Gastrocnemius medialis (tissue), 4 donors: Measurements from ENCODE around the gene CDR2.
"Not testable (repeated sequence)": the region's sequence is repeated elsewhere in the genome, so short reads cannot be mapped to it uniquely, and the experiment has no call there.

ENCODE experiments used
- CTCF ChIP-seq, 5 experiments: fragments of 450-650 bp in 3 of 5; fragments of 200-600 bp in 2 of 5; sonication (generic) in 2 of 5; IDR thresholded peaks in 4 of 5; conservative IDR thresholded peaks in 1 of 5; 1 replicate in 4 of 5; 2 replicates in 1 of 5; pipeline ENCODE4 v1.5.1; 2016 to 2019; ENCODE audit warnings: antibody characterized with exemption in 5 of 5, mild to moderate bottlenecking in 3 of 5, moderate library complexity in 3 of 5
- POLR2A ChIP-seq, 2 donors: fragments of 450-650 bp; IDR thresholded peaks; one replicate each; pipeline ENCODE4 v1.6.1; 2017; ENCODE audit warnings: antibody characterized with exemption in 2 of 2, mild to moderate bottlenecking in 2 of 2, moderate library complexity in 2 of 2

GRCh38 chr16:22368200-22368826, 6.1 kb downstream of the CDR2 start:
- not testable (repeated sequence) for TF ChIP-seq POLR2A (IDR thresholded peaks at IDR 0.05); CTCF (IDR thresholded peaks at IDR 0.05 in 4 of 5, conservative IDR thresholded peaks at IDR 0.05 in 1 of 5)
